T-helper 22 cell (primary cell): ENCODE results near the gene NTM.

ENCODE experiments used
- DNase-seq: peaks from one replicate; pipeline ENCODE4 v3.0.0-alpha.2; 2020; ENCODE audit warnings: low read depth

Gene NTM

GRCh38 chr11:131866535-131867400 lies 496.4 kb downstream of the NTM start:
- DNase-seq: no peak

GRCh38 chr11:131867457-131868257 lies 497.2 kb downstream of the NTM start:
- no peak for DNase-seq

- no peak for DNase-seq
Observed at GRCh38 chr11:131868629-131869507, 498.5 kb downstream of the NTM start.

GRCh38 chr11:131870305-131870704 lies 499.9 kb downstream of the NTM start:
- no peak for DNase-seq

- DNase-seq: no peak
Observed at GRCh38 chr11:131871006-131871405, 500.6 kb downstream of the NTM start.

GRCh38 chr11:131874070-131874469 lies 503.7 kb downstream of the NTM start:
- DNase-seq: no peak

GRCh38 chr11:131875611-131876010 lies 505.2 kb downstream of the NTM start:
- no peak for DNase-seq

- no peak for DNase-seq
Observed at GRCh38 chr11:131877246-131877942, 507.0 kb downstream of the NTM start.

GRCh38 chr11:131880316-131880715 lies 509.9 kb downstream of the NTM start:
- DNase-seq: no peak

GRCh38 chr11:131880976-131881375 lies 510.6 kb downstream of the NTM start:
- no peak for DNase-seq

GRCh38 chr11:131883332-131883731 lies 512.9 kb downstream of the NTM start:
- no peak for DNase-seq

GRCh38 chr11:131884461-131885073 lies 514.2 kb downstream of the NTM start:
- DNase-seq: no peak

GRCh38 chr11:131885431-131885830 lies 515.0 kb downstream of the NTM start:
- no peak for DNase-seq

GRCh38 chr11:131886201-131886600 lies 515.8 kb downstream of the NTM start:
- no peak for DNase-seq

- no peak for DNase-seq
Observed at GRCh38 chr11:131888230-131888855, 517.9 kb downstream of the NTM start.

GRCh38 chr11:131889146-131889577 lies 518.7 kb downstream of the NTM start:
- DNase-seq: no peak

GRCh38 chr11:131889760-131890581 lies 519.6 kb downstream of the NTM start:
- no peak for DNase-seq

- DNase-seq: no peak
Observed at GRCh38 chr11:131893103-131893890, 522.9 kb downstream of the NTM start.

GRCh38 chr11:131893988-131894387 lies 523.6 kb downstream of the NTM start:
- DNase-seq: no peak
